ENCODE results near the gene TTLL8.
A peak's percentile ranks its signal among the peaks of the same experiment; 100 is the strongest.

TTLL8 gene

GRCh38 chr22:50018608-50019285 lies 39.4 kb downstream of the TTLL8 start:
- no peak for DNase-seq (ENCODE audit: low read depth in 2 of 2)

GRCh38 chr22:50017701-50018224 lies 40.3 kb downstream of the TTLL8 start:
- DNase-seq (ENCODE audit: low read depth in 2 of 2) = no peak

- DNase-seq (ENCODE audit: low read depth in 2 of 2) = peak; percentile 63 to 82
These were observed 41.0 kb downstream of the TTLL8 start for GRCh38 chr22:50016988-50017700.

- DNase-seq (ENCODE audit: low read depth in 2 of 2) = no peak
These were observed 41.6 kb downstream of the TTLL8 start for GRCh38 chr22:50016308-50016987.

- DNase-seq (ENCODE audit: low read depth in 2 of 2) = no peak
These were observed 42.4 kb downstream of the TTLL8 start for GRCh38 chr22:50015451-50016307.

GRCh38 chr22:50014655-50015401 lies 43.3 kb downstream of the TTLL8 start:
- DNase-seq (ENCODE audit: low read depth in 2 of 2) = no peak

GRCh38 chr22:50014053-50014501 lies 44.0 kb downstream of the TTLL8 start:
- no peak for DNase-seq (ENCODE audit: low read depth in 2 of 2)

GRCh38 chr22:50012211-50013181 lies 45.6 kb downstream of the TTLL8 start, which contains the start of gene IL17REL:
IL17REL (minus strand) TSS chr22:50012765; CDS start chr22:50012646, 119 bp downstream.
- DNase-seq (ENCODE audit: low read depth in 2 of 2) = no peak

GRCh38 chr22:50011447-50012210 lies 46.5 kb downstream of the TTLL8 start:
- DNase-seq (ENCODE audit: low read depth in 2 of 2) = no peak

- DNase-seq (ENCODE audit: low read depth in 2 of 2) = no peak
These were observed 47.2 kb downstream of the TTLL8 start for GRCh38 chr22:50010676-50011446.

- no peak for DNase-seq (ENCODE audit: low read depth in 2 of 2)
These were observed 48.1 kb downstream of the TTLL8 start for GRCh38 chr22:50009765-50010675.

GRCh38 chr22:50009251-50009650 lies 48.8 kb downstream of the TTLL8 start:
- no peak for DNase-seq (ENCODE audit: low read depth in 2 of 2)

GRCh38 chr22:50008151-50009040 lies 49.7 kb downstream of the TTLL8 start:
- DNase-seq (ENCODE audit: low read depth in 2 of 2) = no peak

GRCh38 chr22:50007057-50007511 lies 51.0 kb downstream of the TTLL8 start:
- no peak for DNase-seq (ENCODE audit: low read depth in 2 of 2)

- DNase-seq (ENCODE audit: low read depth in 2 of 2) = no peak
These were observed 53.2 kb downstream of the TTLL8 start for GRCh38 chr22:50004918-50005317.

- no peak for DNase-seq (ENCODE audit: low read depth in 2 of 2)
These were observed 55.3 kb downstream of the TTLL8 start for GRCh38 chr22:50002791-50003190.

All from stimulated activated CD4-positive, alpha-beta T cell treated with anti-CD3 and anti-CD28 coated beads, Interleukin-15, amount 100 ng/mL, for 48 hours (primary cell).